Medulla oblongata (tissue), 1 donor: ENCODE results near the gene TBC1D4.
"Not testable (repeated sequence)": the region's sequence is repeated elsewhere in the genome, so short reads cannot be mapped to it uniquely, and the experiment has no call there.

Source experiments
- DNase-seq: peaks from one replicate; pipeline ENCODE4 v3.0.0-alpha.2; 2015; ENCODE audit errors: extremely low spot score

Gene TBC1D4

DNA sequence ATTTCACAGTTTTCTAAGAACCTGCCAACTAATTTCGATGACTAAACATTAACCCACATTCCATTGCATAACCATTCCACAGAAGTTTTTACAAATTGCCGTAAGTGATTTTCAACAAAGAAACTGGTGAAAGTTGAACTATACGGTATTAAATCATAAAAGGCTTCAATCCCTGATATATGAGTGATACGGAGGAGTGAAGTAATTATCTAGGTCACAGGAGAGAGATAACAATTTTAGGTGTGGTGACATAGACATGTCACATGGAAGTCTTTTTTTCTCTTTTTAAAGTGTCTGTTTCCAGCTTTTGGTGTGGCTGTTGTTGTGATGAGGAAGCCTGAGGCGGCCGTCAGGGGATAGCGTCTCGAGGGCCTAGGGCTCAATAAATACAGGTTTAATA lies 29.4 kb downstream of the TBC1D4 start:
- DNase-seq, result no peak

DNA sequence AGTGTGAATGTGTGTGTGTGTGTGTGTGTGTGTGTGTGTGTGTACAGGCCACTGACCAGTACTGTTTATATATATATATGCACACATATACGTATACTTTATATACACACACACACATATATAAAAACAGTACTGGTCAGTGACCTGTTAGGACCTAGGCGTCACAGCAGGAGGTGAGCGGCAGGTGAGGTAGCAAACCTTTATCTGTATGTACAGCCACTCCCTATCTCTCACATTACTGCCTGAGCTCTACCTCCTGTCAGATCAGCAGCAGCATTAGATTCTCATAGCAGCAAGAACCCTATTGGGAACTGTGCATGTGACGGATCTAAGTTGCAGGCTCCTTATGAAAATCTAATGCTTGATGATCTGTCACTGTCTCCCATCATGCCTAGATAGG lies 34.5 kb downstream of the TBC1D4 start:
- DNase-seq, result no peak

DNA sequence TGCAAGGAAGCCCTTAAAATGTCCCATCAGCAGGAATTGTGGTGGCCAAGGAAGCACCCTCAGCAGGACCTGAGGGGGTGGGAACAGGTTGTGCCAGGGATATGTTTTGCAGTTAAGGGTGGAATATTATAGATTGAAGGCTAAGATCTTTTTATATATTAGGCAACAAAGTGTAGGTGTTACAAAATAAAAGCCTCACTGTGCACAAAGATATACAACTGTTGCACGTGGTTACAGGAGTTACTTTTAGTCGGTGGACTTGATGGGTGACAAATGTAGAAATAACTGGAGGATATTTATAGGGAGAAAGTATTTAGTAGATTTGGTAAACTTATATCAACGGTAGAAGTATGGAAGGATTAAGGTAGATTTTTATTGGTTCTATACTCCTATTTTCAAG lies 35.1 kb downstream of the TBC1D4 start:
- DNase-seq, result no peak

DNA sequence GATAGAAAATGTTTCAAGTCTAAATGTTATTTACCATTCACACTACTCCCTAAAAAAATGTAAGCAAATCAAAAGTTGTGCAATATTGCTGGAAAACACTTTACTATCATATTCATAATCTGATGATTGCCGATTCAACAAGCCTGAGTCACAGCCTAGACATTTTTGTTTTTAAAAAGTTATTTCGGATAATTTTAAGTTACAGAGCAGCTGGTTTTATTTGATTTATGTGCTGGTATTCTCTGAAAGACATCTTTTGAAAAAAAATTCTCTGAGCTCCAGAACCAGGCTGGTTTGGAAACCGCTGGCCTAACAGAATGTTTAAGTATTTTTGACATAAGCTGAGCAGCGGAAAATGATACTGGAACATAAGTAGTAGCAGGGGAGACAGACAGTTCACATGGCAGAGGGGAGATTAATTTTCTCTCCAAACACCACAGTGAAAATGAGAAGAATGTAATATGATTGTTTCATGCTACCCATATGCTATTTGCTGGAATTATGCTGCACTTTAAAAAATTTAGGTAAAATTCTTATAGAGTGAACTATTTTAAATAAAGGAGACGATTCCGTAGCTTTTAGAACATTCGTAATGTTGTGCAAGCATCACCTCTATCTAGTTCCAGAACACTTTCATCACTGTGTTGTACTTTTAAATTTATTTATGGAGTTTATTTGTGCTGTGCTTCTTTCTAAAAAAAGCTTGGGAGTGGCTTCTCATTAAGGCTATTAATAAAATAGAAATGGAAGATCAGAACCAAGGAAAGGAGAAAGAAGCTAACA lies 36.1 kb downstream of the TBC1D4 start:
- DNase-seq, result no peak

- DNase-seq, result no peak
Observed at GRCh38 chr13:75444016-75444415, 38.0 kb downstream of the TBC1D4 start.

DNA sequence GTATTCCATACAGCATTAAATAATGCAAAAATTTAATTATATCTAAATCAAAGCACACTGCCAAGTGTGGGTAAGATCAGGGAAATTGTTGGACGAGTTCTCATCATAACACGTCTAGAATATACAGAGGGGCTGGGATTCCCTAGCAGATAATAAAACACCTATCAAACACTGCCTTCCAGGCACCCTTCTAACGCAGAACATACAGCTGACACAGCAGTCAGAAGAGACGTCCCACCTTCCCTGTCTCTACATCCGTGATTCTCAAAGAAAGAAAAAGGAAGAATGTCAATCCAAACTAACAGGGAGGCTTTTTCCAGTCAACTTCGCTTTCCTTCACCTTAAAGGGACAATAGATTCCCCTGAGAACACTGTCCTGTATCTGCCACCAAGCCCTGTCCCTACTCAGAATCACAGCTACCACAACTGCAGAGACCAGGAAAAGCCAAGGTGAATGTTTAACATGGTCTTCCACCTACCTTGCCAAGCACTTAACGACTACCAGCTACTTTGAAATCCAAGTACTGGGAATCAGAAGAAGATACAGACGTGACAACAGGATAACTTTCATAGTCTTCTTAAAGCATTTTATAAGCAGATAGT lies 38.5 kb downstream of the TBC1D4 start:
- DNase-seq, result no peak

GRCh38 chr13:75442736-75443234 lies 39.2 kb downstream of the TBC1D4 start:
- no peak for DNase-seq

GRCh38 chr13:75440100-75440499 lies 41.9 kb downstream of the TBC1D4 start:
- DNase-seq, result no peak

DNA sequence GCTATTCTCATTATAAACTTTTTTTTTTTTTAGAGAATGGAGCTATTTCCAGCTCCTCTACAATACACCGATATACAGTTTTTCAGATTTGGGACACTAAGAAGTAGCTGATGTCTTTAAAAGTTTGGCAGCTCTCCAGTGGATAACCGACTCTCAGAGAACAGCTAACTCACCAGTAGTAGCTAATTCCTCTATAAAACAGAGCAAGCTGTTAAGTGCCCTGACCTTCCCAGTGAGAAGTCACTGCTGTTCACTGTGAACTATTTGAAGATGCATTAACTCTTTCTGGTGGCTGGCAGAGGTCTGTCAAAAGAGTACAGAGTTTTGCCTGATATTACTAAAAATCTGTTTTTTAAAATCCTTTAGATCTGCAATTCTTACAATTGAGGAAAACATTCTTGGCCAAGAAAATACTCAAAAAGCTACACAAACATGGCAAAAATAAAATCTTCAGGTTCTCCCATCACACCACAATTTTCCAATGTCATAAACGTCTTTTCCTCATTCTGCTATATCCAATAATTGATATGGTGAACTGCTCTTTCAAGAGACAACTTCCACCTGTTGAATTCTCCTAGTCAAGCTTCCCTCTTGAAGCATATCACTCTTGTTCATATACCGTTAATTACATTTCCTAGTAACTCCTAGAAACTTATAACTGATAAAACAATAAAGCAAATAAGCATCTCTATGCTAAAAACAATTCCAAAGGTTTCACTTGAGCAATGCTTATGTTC lies 44.2 kb downstream of the TBC1D4 start:
- peak; percentile 27 for DNase-seq

- not testable (repeated sequence) for DNase-seq
Observed at GRCh38 chr13:75434126-75434525, 47.8 kb downstream of the TBC1D4 start.

DNA sequence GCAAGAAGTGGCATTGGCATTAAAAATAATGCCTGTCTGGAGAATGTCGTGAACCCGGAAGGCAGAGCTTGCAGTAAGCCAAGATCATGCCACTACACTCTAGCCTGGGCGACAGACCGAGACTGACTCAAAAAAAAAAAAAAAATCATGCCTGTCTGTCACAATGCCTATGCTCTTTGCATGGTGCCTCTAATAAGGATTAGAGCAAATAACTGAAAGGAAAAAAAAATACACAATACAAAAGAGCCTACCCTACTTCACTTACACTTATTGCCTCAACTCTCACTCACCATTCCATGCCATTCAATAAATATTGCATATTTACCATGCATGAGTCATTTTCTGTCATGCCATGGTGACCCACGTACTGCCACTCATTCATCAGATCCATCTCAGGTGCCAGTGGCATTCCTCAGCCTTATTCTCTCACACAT lies 49.1 kb downstream of the TBC1D4 start:
- DNase-seq, result no peak

DNA sequence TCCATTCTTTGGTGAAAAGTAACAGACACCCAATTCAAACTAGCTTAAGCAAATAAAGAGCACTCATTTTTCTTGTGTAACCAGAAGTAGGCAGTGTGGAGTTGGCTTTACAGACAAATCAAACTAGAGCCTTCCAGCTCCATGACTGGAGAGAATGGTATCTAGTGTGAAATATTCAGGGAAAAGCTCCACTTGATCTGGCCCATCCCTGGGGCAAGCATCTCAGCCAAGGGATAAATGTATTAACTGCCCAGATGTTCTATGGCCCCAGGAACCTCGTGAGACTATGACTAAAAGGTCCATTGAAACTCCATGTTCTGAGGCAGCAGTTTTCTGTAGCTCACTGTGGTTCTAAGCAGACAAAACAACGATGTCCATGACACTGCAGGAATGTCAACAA lies 49.9 kb downstream of the TBC1D4 start:
- DNase-seq, result no peak

GRCh38 chr13:75430436-75431209 lies 51.3 kb downstream of the TBC1D4 start:
- no peak for DNase-seq

GRCh38 chr13:75426421-75426820 lies 55.5 kb downstream of the TBC1D4 start:
- DNase-seq, result no peak

DNA sequence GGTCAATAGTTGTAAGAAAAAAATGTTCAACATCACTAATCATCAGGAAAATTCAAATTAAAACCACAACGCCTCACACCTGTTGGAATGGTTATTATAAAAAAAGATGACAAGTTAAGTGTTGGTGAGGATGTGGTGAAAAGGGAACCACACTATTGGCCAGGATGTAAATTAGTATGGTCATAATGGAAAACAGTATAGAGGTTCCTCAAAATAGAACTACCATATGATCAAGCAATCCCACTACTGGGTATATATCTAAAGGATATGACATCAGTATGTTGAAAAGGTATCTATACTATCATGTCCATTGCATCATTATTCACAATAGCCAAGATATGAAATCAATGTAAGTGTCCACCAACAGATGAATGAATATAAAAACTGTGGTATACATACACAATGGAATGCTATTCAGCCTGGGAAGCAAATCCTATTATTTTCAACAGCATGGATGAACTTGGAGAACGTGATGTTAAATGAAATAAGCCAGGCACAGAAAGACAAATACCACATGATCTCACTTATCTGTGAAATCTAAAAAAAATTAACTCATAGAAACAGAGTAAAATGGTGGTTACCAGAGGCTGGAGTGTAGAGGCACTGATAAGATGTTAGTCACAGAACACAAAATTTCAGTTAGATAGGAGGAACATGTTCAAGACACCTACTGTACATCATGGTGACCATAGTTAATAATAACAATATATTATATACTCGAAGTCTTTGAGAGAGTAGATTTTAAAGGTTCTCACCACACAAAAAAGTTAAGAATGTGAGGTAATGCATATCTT lies 56.6 kb downstream of the TBC1D4 start:
- DNase-seq, result no peak

- no peak for DNase-seq
Observed at GRCh38 chr13:75423946-75424345, 58.0 kb downstream of the TBC1D4 start.

GRCh38 chr13:75422028-75422427 lies 59.9 kb downstream of the TBC1D4 start:
- no peak for DNase-seq

GRCh38 chr13:75421133-75421532 lies 60.8 kb downstream of the TBC1D4 start:
- no peak for DNase-seq

DNA sequence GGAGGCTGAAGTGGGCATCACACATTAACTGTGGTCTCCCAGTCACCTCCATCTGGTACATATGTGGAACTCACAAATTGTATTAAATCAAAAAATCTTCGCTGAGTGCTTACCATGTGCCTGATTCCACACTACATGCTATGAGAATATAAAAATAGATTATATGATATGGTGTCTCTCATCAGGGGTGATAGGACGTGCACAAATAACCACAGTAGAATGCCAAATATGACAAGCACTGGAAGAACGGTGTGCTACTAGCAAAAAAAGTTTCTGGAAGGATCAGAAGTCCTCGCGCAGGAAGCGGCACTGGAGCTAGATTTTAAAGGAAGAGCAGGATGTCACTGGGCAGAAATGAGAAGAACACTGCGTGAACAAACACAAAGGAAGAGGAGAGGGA lies 62.3 kb downstream of the TBC1D4 start:
- no peak for DNase-seq

DNA sequence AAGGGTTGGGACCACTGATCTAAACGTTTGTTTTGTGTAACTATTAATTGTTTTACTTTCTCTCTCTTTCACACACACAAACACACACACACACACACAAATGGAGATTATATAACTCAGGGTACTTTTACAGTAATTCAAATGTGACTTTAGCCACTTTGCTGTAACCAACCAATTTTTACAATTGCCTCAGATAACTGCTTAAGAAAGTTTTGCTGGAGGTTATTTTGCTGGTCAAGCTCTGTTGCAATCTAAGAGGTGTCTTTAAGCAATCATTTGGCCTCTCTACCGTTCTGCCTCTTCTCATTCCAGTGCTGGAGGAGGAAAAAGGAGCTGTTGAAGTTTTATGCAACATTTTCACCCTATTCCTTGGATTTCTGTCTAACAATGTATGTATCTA lies 63.0 kb downstream of the TBC1D4 start:
- no peak for DNase-seq
